Fibroblast of the conjunctiva (primary cell): Measurements from ENCODE around the gene MTF2.

Source experiments
- DNase-seq: peaks from one replicate; pipeline ENCODE4 v3.0.0-alpha.2; 2010; ENCODE audit warnings: low read depth

Gene MTF2

DNA sequence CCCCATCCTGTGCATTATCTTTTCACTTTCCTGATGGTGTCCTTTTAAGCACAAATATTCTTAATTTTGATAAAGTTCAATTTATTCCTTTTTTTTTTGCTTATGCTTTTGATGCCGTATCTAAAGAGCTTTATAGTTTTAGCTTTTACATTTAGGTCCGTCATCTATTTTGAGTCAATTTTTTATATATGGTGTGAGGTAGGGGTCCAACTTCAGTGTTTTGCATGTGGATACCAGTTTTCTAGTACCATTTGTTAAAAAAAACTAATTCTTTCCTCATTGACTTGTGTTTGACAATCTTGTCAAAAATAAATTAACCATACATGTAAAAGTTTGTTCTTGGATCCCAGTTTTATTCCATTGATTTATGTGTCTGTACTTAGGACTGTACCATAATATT is 4.9 kb downstream of the MTF2 start:
- DNase-seq = no peak

- DNase-seq = no peak
Measured at GRCh38 chr1:93087532-93087931, 8.4 kb downstream of the MTF2 start.

- no peak for DNase-seq
Measured at GRCh38 chr1:93093332-93094006, 14.4 kb downstream of the MTF2 start.

GRCh38 chr1:93095804-93096585 is 16.9 kb downstream of the MTF2 start:
- DNase-seq = no peak

- DNase-seq = no peak
Measured at GRCh38 chr1:93102142-93102541, 23.1 kb downstream of the MTF2 start.

DNA sequence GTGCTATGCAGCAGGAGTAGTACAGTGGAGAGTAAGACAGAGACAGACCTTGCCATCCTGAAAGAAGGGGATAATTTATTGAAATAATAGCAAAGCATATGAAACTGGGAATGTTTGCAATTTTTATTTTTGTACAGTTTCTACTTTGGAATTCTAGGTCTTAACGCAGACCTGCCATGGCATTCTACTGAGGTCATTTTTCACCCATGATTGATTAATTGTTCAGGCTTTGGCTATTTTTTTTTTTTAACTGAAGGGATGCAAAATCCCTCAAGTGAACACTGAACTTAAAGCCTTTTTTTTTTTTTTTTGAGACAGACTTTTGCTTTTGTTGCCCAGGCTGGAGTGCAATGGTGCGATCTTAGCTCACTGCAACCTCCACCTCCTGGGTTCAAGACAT is 27.1 kb downstream of the MTF2 start:
- no peak for DNase-seq

DNA sequence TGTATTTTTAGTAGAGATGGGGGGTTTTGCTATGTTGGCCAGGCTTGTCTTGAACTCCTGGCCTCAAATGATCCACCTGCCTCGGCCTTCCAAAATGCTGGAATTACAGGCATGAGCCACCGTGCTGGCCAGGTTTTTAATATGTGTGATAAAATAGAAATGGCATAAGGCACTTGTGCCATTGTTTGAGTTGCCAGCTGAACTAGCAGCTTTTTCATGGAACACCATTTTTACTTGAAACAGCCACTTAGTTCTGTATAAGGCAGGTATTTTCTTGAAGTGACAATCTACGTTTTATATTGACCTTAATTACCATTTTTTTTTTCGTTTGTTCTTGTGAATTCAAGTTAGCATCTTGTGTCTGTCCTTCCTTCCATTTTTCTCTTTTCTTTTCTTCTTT is 28.3 kb downstream of the MTF2 start:
- DNase-seq = no peak

DNA sequence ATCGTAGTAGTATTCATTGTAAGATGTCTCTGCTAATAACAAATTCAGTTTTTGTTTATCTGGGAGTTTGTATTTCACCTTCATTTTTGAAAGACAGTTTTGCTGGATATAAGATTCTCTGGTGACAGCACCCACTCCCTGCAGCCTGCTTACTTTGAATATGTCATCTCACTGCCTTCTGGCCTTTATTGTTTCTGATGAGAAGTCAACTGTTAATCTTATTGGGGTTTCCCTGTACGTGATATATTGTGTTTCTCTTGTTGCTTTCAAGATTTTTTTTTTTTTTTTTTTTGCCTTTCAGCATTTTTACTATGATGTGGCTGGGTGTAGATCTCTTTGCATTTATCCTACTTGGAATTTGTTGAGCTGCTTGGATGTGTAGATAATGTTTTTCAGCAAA is 29.3 kb downstream of the MTF2 start:
- DNase-seq = no peak

DNA sequence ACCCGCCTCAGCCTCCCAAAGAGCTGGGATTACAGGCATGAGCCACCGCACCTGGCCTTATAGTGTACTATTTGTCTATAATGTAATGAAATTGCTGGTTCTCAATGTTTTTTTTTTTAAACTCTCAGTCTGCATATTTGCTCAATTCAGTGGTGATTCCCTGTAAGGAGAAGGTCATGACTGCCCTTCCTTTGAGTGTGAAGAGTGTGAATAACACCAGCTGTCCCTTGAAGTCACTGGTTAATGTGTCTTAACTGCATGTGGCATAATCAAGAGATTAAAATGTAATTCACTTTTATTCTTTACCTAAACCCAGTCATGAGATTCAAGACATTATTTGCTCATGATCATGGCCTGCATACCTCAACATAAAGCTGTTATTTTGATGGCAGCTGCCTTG is 30.5 kb downstream of the MTF2 start:
- DNase-seq = no peak

- no peak for DNase-seq
Measured at GRCh38 chr1:93111065-93111464, 32.0 kb downstream of the MTF2 start.

DNA sequence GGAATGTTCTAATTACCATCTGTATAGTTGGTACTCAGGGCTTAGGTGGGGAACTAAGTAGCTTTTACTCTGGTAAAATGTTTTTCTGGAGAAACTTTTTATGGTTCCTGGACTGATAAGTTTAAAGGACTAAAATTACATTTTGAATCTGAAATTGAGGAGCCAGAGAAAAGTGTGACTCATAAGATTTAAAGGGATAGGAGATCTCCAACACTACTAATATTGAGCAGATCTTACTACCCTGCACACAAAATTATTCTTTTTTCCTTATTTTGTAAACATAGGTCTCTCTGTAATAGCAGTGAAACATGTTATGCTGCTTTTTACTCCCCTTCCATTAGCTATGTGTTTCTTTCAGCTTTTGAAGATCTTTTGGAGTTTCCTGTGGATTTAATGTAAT is 32.5 kb downstream of the MTF2 start:
- no peak for DNase-seq

- no peak for DNase-seq
Measured at GRCh38 chr1:93113127-93113526, 34.0 kb downstream of the MTF2 start.

GRCh38 chr1:93114391-93114790 is 35.3 kb downstream of the MTF2 start:
- no peak for DNase-seq

- DNase-seq = no peak
Measured at GRCh38 chr1:93120614-93121013, 41.5 kb downstream of the MTF2 start.

DNA sequence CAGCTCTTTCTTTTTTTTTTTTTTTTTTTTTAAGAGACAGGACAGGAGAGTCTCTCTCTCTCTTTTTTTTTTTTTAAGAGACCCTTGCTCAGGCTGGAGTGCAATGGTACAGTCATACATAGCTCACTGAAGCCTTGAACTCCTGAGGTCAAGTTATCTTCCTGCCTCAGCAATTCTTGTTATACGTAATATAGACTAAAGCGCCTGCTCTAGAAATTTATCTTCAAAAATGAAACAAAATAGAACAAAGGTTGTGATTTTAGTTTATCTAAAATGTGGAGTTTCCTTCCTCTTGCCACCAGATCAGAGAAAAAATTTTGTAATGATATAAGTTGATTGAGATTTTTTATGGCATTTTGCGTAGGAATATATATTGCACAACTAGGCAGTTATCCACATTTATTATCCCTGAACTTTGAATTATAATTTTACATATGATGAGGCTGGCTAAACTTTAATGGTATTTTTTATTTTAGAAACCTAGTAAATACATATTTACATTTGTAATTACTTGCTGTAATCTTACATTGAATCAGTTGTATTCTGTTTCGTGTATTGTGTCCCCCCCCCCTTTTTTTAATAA is 44.2 kb downstream of the MTF2 start:
- no peak for DNase-seq

DNA sequence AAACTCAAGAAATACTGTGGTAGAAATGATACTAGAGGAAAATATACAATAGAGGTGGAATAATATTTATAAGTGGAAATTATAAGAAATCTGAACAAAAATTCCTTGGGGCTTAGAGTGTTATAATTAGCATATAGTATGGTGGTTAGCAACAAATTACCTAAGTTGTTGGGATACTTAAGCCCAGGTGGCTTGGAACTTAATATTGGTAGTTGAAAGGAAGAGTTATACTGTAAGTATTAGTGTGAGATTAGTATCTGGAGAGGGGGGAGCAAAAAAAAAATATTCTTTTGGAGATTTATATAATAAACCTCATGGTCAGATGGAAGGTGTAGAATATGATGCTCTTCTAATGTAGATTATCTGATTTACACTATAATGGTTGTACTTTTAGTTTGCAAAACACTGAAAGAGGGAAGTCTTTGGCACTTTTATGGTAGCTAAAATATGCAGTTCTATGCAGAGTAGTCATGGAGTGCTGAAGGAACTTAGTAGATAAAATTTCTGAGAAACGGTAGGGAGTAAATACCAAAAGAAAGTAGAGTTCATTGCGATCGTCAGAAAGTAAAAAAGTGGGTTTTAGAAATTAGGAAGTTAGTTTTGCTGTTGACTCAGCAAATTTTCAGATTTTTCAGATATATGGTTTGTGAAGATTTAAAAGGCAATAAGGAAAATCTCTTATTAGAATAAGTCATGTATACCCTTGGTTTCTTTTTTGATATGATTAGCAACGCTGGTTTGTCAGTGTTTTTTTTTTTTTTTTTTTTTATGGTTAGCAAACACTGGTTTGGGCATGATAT is 45.7 kb downstream of the MTF2 start:
- DNase-seq = no peak

- no peak for DNase-seq
Measured at GRCh38 chr1:93129507-93130099, 50.5 kb downstream of the MTF2 start.

DNA sequence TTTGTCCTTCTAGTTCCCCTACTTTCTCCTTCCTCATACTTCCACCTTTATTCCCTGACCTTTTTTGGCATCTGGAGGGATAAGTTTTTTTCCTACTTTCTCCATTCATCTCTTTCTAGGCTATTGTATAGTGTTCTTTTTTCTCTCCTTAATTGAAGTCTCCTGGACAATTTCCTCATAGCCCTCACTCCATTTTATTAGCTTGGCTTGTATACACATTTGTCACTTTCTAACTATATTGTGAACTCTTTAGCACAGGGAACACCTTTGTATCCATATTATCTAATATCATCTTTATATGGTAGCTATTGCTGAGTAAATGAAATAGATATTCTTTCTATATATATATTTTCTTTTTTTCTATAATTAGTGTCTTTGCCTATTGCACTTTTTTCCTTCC is 53.6 kb downstream of the MTF2 start:
- DNase-seq = no peak

DNA sequence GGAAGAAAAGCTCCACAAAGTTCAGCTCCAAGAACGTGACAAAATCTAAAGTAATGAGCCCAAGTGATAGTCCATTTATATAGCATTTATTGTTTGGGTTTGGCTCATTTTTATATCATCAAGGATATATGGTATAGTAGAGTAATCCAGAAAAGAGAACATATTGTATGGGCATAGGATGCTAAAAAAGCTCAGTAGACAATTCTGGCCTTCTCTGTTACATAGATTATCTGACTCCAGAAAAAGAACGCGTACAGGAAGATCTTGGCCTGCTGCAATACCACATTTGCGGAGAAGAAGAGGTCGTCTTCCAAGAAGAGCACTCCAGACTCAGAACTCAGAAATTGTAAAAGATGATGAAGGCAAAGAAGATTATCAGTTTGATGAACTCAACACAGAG is 57.4 kb downstream of the MTF2 start:
- DNase-seq = no peak

DNA sequence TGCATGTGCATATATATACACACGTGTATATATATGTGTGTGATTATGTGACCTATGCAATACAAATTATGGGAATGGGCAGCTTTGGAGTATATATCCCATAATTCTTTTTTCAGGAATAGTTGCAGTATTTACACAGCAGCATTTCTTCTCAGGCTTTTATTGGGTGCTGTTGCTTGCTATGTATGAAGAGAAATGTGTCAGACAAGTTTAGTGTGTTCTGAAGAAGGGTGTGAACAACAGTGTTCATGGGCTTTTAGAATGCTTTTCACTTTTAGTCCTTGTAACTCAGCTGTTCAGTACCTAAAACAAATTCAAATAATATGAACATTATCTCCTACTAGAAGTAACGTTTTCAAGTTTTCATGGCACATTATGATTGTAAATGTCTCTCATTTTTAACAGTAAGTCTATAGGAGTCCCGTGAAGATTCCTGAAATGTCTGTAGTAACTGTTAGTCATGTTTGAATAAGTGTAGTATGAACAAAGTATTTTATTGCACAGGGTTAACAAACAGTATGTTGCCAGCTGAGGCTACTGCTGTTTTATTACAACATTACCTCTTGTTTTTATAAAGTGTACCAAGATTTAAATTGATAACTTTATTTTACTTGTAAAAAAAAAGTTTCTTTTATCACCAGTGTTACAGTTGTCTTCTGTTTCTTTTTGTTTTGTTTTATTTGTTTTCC is 58.7 kb downstream of the MTF2 start:
- DNase-seq = no peak

DNA sequence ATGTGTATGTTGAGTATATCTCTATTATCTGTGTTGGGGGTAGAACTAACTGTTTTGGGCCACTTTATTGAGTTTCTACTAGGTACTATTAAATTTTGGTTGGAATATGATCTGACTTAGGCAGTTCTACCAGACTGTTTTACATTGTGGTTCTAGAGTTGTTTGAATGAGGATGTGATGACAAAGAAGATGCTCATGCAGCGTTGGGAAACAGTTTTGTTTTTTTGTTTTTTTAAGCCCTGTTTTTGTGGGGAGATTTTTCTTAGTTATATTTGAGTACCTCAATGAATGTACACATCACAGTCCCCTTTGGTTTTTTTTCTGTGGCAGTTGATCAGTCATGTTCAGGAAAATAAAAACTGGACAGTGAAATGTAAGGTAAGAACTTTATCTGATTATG is 61.0 kb downstream of the MTF2 start:
- no peak for DNase-seq

DNA sequence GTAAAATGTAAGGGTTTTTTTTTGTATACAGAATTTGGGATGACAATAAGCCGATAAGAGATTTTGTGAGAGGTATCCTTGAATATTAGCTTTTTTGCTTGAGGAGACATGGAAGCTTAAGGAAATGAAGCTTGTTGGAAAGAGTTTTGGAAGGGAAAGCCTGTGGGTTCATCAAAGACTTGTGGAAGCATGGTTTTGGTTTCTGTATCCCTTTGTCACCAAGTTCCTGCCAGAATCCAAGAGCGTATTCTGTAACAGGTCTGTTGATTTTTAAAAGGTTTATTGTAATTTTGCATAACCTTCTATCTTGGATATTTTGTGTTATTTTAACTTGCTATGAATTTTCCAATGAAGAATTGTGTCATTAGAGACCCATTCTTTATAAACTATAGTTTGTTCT is 63.1 kb downstream of the MTF2 start:
- no peak for DNase-seq
